Measurements from ENCODE around the gene ADAMTSL2.

ADAMTSL2 gene

DNA sequence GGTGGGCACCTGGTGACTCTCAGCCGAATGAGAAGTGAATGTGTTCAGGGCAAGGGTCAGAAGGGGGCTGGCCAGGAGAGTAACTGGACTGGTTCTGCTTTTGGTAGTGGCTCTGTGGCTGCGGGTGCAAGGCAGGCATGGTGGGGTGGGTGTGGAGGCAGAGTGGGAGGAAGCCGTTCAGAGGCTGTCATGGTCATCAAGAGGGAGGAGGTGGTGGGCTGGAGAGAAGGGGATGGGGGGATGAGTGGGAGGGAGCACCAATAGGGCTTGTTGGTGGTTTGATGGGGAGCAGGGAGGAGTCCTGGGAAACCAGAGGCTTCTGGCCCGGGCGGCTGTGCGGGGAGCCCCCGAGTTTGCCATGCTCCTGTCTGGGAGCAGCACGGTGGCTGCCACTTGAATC lies 61.4 kb downstream of the ADAMTSL2 start:
- TF ChIP-seq CTCF (IDR thresholded peaks at IDR 0.05; ENCODE audit: low read depth, low read length), result no peak
- in situ Hi-C loops (cut with HindIII; ENCODE audit: low sequenced_read_pairs), result no loop called here

DNA sequence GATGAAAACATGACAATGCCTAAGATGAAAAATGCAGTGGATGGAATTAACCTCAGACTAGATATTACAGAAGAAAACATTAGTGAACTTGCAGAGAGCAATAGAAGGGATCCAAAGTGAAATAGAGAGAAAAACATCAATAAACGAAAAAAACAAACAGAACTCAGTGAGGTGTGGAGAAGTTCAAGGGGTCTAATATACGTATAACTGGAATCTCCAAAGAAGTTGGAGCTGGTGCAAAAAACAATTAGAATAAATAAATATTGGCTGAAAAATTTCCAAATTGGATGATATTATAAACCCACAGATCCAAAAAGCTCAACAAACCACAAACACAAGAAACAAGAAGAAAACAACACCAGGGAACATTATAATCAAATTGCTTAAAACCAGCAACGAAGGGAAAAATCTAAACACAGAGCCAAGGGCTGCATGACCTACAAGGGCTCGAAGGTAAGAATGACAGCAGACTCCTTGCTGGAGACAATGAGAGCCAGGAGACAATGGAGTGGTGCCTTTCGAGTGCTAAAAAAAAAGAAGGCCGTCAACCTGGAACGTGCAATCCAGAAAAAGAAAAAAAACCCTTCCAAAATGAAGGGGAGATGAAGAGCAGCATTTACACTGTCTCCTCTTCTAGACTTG lies 62.9 kb downstream of the ADAMTSL2 start:
- no peak for DNase-seq (ENCODE audit: low read depth, low spot score)
- in situ Hi-C loops (cut with HindIII; ENCODE audit: low sequenced_read_pairs), result no loop called here
- TF ChIP-seq CTCF (IDR thresholded peaks at IDR 0.05; ENCODE audit: low read depth, low read length), result no peak
- no peak overlapping the region for H3K4me3 ChIP-seq (ENCODE audit: low read depth, low read length)

More for the DNA sequence above, 61.4 kb downstream of the ADAMTSL2 start:
- no peak overlapping the region for H3K4me3 ChIP-seq (ENCODE audit: low read depth, low read length)
- DNase-seq (ENCODE audit: low read depth, low spot score), result no peak

GRCh38 chr9:133598978-133599377 lies 64.5 kb downstream of the ADAMTSL2 start:
- DNase-seq (ENCODE audit: low read depth, low spot score), result no peak
- H3K4me3 ChIP-seq (ENCODE audit: low read depth, low read length), result no peak overlapping the region
- in situ Hi-C loops (cut with HindIII; ENCODE audit: low sequenced_read_pairs), result no loop called here
- TF ChIP-seq CTCF (IDR thresholded peaks at IDR 0.05; ENCODE audit: low read depth, low read length), result no peak

- in situ Hi-C loops (cut with HindIII; ENCODE audit: low sequenced_read_pairs), result no loop called here
- DNase-seq (ENCODE audit: low read depth, low spot score), result no peak
- no peak for TF ChIP-seq CTCF (IDR thresholded peaks at IDR 0.05; ENCODE audit: low read depth, low read length)
- no peak overlapping the region for H3K4me3 ChIP-seq (ENCODE audit: low read depth, low read length)
Measured at GRCh38 chr9:133599470-133600173, 65.1 kb downstream of the ADAMTSL2 start.

GRCh38 chr9:133600739-133601138 lies 66.2 kb downstream of the ADAMTSL2 start:
- in situ Hi-C loops (cut with HindIII; ENCODE audit: low sequenced_read_pairs), result no loop called here
- H3K4me3 ChIP-seq (ENCODE audit: low read depth, low read length), result no peak overlapping the region
- no peak for DNase-seq (ENCODE audit: low read depth, low spot score)
- TF ChIP-seq CTCF (IDR thresholded peaks at IDR 0.05; ENCODE audit: low read depth, low read length), result no peak

DNA sequence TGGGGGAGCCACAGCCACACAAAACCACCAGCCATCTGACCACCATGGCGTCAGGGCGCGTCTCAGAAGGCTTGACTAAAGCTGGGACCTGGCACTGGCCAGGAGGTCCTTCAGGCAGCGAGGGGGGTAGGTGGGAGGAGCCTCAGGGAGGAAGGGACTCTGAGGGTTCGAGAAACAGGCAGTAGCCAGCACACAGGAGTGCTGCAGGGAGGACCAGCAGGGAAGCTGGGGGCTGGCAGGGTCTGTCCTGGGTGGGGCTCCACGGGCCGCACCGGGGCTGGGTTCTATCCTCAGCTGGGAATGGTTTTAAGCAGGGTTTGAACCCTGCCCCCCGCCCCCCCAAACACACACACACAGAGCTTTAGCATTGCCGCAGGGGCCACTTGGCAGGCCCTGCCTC lies 67.2 kb downstream of the ADAMTSL2 start:
- no peak for TF ChIP-seq CTCF (IDR thresholded peaks at IDR 0.05; ENCODE audit: low read depth, low read length)
- in situ Hi-C loops (cut with HindIII; ENCODE audit: low sequenced_read_pairs), result no loop called here
- no peak for DNase-seq (ENCODE audit: low read depth, low spot score)
- H3K4me3 ChIP-seq (ENCODE audit: low read depth, low read length), result no peak overlapping the region

Measured in astrocyte of the spinal cord (primary cell).